DND-41 (cell line): ENCODE measurements around the gene MCM9.

Source experiments
- ATAC-seq: fragments of 200-7000 bp; cut with Tn5 transposase; 3 replicates; pipeline ENCODE4 v1.9.1; 2021; ENCODE audit warnings: low read depth; ENCODE audit not compliant: insufficient read depth
- DNase-seq: peaks from one replicate; pipeline ENCODE4 v3.0.0-alpha.2; 2020
- H2AFZ ChIP-seq: 2 replicates; pipeline ENCODE4 v1.6.0; 2012; ENCODE audit warnings: low read depth, low read length
- H3K27ac ChIP-seq: 2 replicates; pipeline ENCODE4 v1.5.1; 2012; ENCODE audit warnings: low read length, inconsistent platforms
- H3K27me3 ChIP-seq: fragments of 200-600 bp; sonication (generic); 2 replicates; pipeline ENCODE4 v1.6.0; 2012; ENCODE audit warnings: low read length, mild to moderate bottlenecking, inconsistent platforms; ENCODE audit not compliant: insufficient read depth, poor library complexity
- H3K36me3 ChIP-seq: 2 replicates; pipeline ENCODE4 v1.5.1; 2012; ENCODE audit warnings: low read length, inconsistent platforms; ENCODE audit not compliant: insufficient read depth
- H3K4me1 ChIP-seq: 2 replicates; pipeline ENCODE4 v1.5.1; 2012; ENCODE audit warnings: mild to moderate bottlenecking, low read length; ENCODE audit not compliant: insufficient read depth
- H3K4me2 ChIP-seq: 2 replicates; pipeline ENCODE4 v1.6.0; 2012; ENCODE audit warnings: mild to moderate bottlenecking, moderate library complexity, low read length, inconsistent platforms; ENCODE audit not compliant: insufficient read depth
- H3K4me3 ChIP-seq, 2 experiments: fragments of 200-600 bp in 1 of 2; shearing (Covaris generic) in 1 of 2; 2 replicates each; pipeline ENCODE4 v1.5.1; 2012 to 2016; ENCODE audit warnings: inconsistent platforms in 2 of 2, low read length in 2 of 2, mild to moderate bottlenecking in 2 of 2, low read depth in 1 of 2, moderate library complexity in 1 of 2
- H3K79me2 ChIP-seq: 2 replicates; pipeline ENCODE4 v1.6.0; 2012; ENCODE audit warnings: low read length, inconsistent platforms; ENCODE audit not compliant: insufficient read depth
- H3K9ac ChIP-seq: 2 replicates; pipeline ENCODE4 v1.6.0; 2012; ENCODE audit warnings: low read depth, mild to moderate bottlenecking, inconsistent platforms, low read length, moderate library complexity
- H3K9me3 ChIP-seq: 2 replicates; pipeline ENCODE4 v1.5.1; 2012; ENCODE audit warnings: low read length, moderate library complexity, mild to moderate bottlenecking, inconsistent platforms; ENCODE audit not compliant: insufficient read depth, severe bottlenecking
- H4K20me1 ChIP-seq: 2 replicates; pipeline ENCODE4 v1.6.0; 2012; ENCODE audit warnings: low read length; ENCODE audit not compliant: insufficient read depth
- EZH2 ChIP-seq: IDR thresholded peaks from 3 replicates; pipeline ENCODE4 v1.6.1; 2012; ENCODE audit warnings: borderline replicate concordance, low read depth, mild to moderate bottlenecking, moderate library complexity, low read length, inconsistent platforms; ENCODE audit not compliant: severe bottlenecking
- TF ChIP-seq, protein P1 (sequence below): IDR thresholded peaks from 2 replicates; pipeline ENCODE4 v1.5.1; 2012; ENCODE audit warnings: borderline replicate concordance, low read length, moderate library complexity, mild to moderate bottlenecking; ENCODE audit not compliant: poor library complexity, severe bottlenecking; ENCODE audit errors: extremely low read depth

The MCM9 gene

DNA sequence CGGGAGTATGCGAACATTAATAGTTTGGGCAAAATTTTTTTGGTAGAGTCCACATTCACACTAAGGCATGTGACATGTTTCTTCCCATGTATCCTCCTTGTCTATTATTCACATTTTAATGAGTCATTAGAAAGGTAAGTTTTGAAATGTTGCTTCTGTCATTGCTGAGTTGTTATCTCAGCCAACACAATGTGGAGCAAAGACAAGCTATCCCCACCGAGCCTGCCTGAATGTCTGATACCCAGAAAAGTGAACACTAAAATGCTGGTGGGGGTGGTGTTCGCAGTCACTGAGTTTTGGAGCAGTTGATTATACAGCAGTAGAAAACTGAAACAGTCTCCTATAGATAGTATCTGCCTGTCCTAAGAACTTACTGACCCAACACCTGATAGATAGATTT lies 109.3 kb downstream of the MCM9 start:
- Histone ChIP-seq H3K4me1 (no peaks in the 10 kb centered on the region), H3K4me3 (no peak overlapping the region), H3K79me2 (no peaks in the 10 kb centered on the region), H3K4me2 (no peak overlapping the region), H3K27me3 (no peaks in the 10 kb centered on the region), H3K36me3 (peaks cover 37% of the 10 kb centered on the region), H4K20me1 (no peaks in the 10 kb centered on the region), H3K9ac (no peak overlapping the region), H3K9me3 (no peaks in the 10 kb centered on the region), H2AFZ (no peak overlapping the region), H3K27ac (no peak overlapping the region)
- TF ChIP-seq, protein P1, sequence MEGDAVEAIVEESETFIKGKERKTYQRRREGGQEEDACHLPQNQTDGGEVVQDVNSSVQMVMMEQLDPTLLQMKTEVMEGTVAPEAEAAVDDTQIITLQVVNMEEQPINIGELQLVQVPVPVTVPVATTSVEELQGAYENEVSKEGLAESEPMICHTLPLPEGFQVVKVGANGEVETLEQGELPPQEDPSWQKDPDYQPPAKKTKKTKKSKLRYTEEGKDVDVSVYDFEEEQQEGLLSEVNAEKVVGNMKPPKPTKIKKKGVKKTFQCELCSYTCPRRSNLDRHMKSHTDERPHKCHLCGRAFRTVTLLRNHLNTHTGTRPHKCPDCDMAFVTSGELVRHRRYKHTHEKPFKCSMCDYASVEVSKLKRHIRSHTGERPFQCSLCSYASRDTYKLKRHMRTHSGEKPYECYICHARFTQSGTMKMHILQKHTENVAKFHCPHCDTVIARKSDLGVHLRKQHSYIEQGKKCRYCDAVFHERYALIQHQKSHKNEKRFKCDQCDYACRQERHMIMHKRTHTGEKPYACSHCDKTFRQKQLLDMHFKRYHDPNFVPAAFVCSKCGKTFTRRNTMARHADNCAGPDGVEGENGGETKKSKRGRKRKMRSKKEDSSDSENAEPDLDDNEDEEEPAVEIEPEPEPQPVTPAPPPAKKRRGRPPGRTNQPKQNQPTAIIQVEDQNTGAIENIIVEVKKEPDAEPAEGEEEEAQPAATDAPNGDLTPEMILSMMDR = no peak
- no peak for TF ChIP-seq EZH2
- no peak for DNase-seq
- ATAC-seq = no peak

DNA sequence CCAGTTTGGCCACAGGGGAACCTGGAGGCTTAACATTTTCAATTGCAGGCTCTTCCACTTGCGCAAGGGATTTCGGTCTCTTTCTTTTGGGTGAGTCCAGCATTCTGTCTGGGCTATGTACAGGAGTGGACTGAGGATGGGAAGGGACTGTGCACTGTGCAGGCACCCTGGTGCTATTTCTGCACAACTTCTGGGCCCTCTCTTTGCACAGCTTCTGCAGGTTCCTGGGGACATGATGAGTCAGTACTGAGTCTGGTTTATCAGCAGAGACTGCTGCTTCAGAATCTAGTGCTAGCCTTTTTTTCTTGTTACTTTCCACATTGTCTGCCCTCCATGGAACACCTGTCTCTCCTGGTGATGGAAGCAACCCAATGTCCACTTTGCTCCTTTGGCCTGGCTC lies 119.5 kb downstream of the MCM9 start:
- Histone ChIP-seq H2AFZ (no peak overlapping the region), H3K79me2 (no peaks in the 10 kb centered on the region), H3K9me3 (no peaks in the 10 kb centered on the region), H3K27ac (no peak overlapping the region), H4K20me1 (no peaks in the 10 kb centered on the region), H3K27me3 (no peaks in the 10 kb centered on the region), H3K4me3 (no peak overlapping the region), H3K36me3 (peaks cover 19% of the 10 kb centered on the region; the same call in 1 of the 2 replicates), H3K9ac (no peak overlapping the region), H3K4me2 (no peak overlapping the region), H3K4me1 (peaks cover 6% of the 10 kb centered on the region)
- DNase-seq = no peak
- TF ChIP-seq EZH2 = no peak
- TF ChIP-seq, protein P1 = no peak
- no peak for ATAC-seq

DNA sequence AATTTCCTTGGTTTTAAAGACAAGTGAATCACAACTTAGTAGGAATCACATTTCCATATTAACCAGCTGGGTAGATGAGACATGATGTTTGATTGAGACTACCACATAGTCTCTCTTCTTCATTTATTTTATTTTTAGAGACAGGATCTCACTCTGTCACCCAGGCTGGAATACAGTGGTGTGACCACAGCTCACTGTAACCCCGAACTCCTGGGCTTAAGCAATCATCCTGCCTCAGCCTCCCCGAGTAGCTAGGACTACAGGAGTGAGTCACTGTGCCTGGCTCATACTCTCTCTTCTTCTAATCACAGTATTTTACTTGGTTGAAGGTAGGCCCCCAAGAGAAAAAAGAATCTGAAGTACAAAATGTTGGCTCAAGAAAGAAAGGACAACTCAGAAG lies 121.2 kb downstream of the MCM9 start:
- Histone ChIP-seq H3K27ac (no peak overlapping the region), H2AFZ (no peak overlapping the region), H3K4me2 (no peak overlapping the region)

More for the DNA sequence above, 121.2 kb downstream of the MCM9 start:
- no peak for TF ChIP-seq EZH2
- TF ChIP-seq, protein P1 = no peak
- no peaks in the 10 kb centered on the region for H3K27me3 ChIP-seq
- no peak overlapping the region for H3K9ac ChIP-seq
- peaks cover 19% of the 10 kb centered on the region; the same call in 1 of the 2 replicates for H3K36me3 ChIP-seq
- no peak overlapping the region for H3K4me3 ChIP-seq
- no peaks in the 10 kb centered on the region for H3K9me3 ChIP-seq
- H3K4me1 ChIP-seq = peaks cover 24% of the 10 kb centered on the region
- ATAC-seq (no peak), DNase-seq (no peak)
- no peaks in the 10 kb centered on the region for H4K20me1 ChIP-seq
- H3K79me2 ChIP-seq = no peaks in the 10 kb centered on the region
